HepG2 (cell line): ENCODE results near the gene ATG16L2. TPM values are rescaled to one million over a fixed set of nuclear protein-coding genes. Genes with fewer than 3 reads are reported as not detected.
A peak's percentile ranks its signal among the peaks of the same experiment; 100 is the strongest.

Experiments used
- ATAC-seq: fragments of 200-7000 bp; cut with Tn5 transposase; 3 replicates; pipeline ENCODE4 v1.9.1; 2020; ENCODE audit warnings: mild to moderate bottlenecking, moderate library complexity
- BruUV-seq: library from RNA; stranded (reverse); fragments of 400-500 nt; replicated peaks from 2 replicates; lab custom pipeline; 2021; lab: Mats Ljungman, UMichigan
- CTCF ChIA-PET: fragments of 300-600 bp; formaldehyde crosslinking; extraction: SDS; loops from one replicate; lab custom pipeline; 2021; ENCODE audit warnings: low total read pairs, inconsistent platforms, low intra/inter-chr PET ratio; lab: Yijun Ruan, JAX
- POLR2A ChIA-PET: fragments of 350-600 bp; sonication (Branson Sonifier 250); formaldehyde crosslinking; loops from one replicate; lab custom pipeline; 2020; ENCODE audit warnings: antibody characterized with exemption, inconsistent platforms; lab: Yijun Ruan, JAX
- DNase-seq: peaks from one replicate; pipeline ENCODE4 v3.0.0-alpha.2; 2015; ENCODE audit warnings: low spot score
- FAIRE-seq: peaks from 3 replicates; lab custom pipeline; 2011; peaks lifted over from hg19 to GRCh38; lab: Jason Lieb, UNC
- H2AFZ ChIP-seq: one replicate; pipeline ENCODE4 v1.6.1; 2011; ENCODE audit warnings: low read length, inconsistent platforms
- H3K27ac ChIP-seq: fragments of 300-600 bp; 3 replicates; pipeline ENCODE4 v1.8.0; 2011; ENCODE audit warnings: mixed run types, mild to moderate bottlenecking, mixed read lengths, low read length, inconsistent platforms; ENCODE audit not compliant: insufficient read depth; ENCODE audit errors: extremely low read length
- H3K27me3 ChIP-seq, 2 experiments: fragments of 200-600 bp in 1 of 2; 2 replicates in 1 of 2; 3 replicates in 1 of 2; pipeline versions ENCODE4 v1.6.0 to v1.8.0; 2011; ENCODE audit warnings: low read length in 2 of 2, mild to moderate bottlenecking in 2 of 2, moderate library complexity in 2 of 2, inconsistent platforms in 1 of 2; ENCODE audit not compliant: insufficient read depth in 2 of 2, control insufficient read depth in 1 of 2
- H3K36me3 ChIP-seq, 2 experiments: fragments of 200-600 bp in 1 of 2; replicated peaks in 1 of 2; 2 replicates in 1 of 2; 3 replicates in 1 of 2; pipeline versions ENCODE4 v1.5.1 to v1.8.0; 2011; ENCODE audit warnings: low read length in 2 of 2, inconsistent platforms in 1 of 2; ENCODE audit not compliant: insufficient read depth in 2 of 2, control insufficient read depth in 1 of 2
- H3K4me1 ChIP-seq: 2 replicates; pipeline ENCODE4 v1.5.1; 2012; ENCODE audit warnings: low read length, inconsistent platforms; ENCODE audit not compliant: insufficient read depth
- H3K4me2 ChIP-seq: 2 replicates; pipeline ENCODE4 v1.6.0; 2011; ENCODE audit warnings: low read depth, low read length, inconsistent platforms
- H3K4me3 ChIP-seq, 3 experiments: fragments of 200-600 bp in 1 of 3; sonication (generic), shearing (Covaris generic) in 1 of 3; replicated peaks in 1 of 3; 2 replicates each; pipeline ENCODE4 v1.5.1; 2011 to 2016; ENCODE audit warnings: low read length in 3 of 3, inconsistent platforms in 2 of 3, low read depth in 2 of 3, mild to moderate bottlenecking in 2 of 3, control low read depth in 1 of 3, mixed read lengths in 1 of 3; ENCODE audit not compliant: insufficient read depth in 1 of 3
- H3K79me2 ChIP-seq: one replicate; pipeline ENCODE4 v1.6.1; 2011; ENCODE audit warnings: low read length, inconsistent platforms; ENCODE audit not compliant: insufficient read depth
- H3K9ac ChIP-seq: 2 replicates; pipeline ENCODE4 v1.6.0; 2011; ENCODE audit warnings: mild to moderate bottlenecking, low read depth, low read length, inconsistent platforms; ENCODE audit not compliant: insufficient read depth
- H3K9me3 ChIP-seq: 2 replicates; pipeline ENCODE4 v1.5.1; 2012; ENCODE audit warnings: mild to moderate bottlenecking, low read length
- H4K20me1 ChIP-seq: 2 replicates; pipeline ENCODE4 v1.6.0; 2011; ENCODE audit warnings: inconsistent platforms, mild to moderate bottlenecking, low read length, moderate library complexity; ENCODE audit not compliant: insufficient read depth
- ATF2 ChIP-seq: sonication (generic); formaldehyde crosslinking; IDR thresholded peaks from 2 replicates; pipeline ENCODE4 v1.4.0; 2020; ENCODE audit warnings: missing genetic modification reagents
- ATRX ChIP-seq: sonication (generic); formaldehyde crosslinking; IDR thresholded peaks from 2 replicates; pipeline ENCODE4 v1.4.0; 2020; ENCODE audit warnings: missing genetic modification reagents, borderline replicate concordance
- DMAP1 ChIP-seq: IDR thresholded peaks from 2 replicates; pipeline ENCODE4 v1.6.1; 2016
- FOXP1 ChIP-seq, 2 experiments: fragments of 450-650 bp in 1 of 2; IDR thresholded peaks; 2 replicates each; pipeline ENCODE4 v1.6.1; 2017 to 2018; ENCODE audit warnings: antibody characterized with exemption in 1 of 2
- GMEB1 ChIP-seq: sonication (generic); formaldehyde crosslinking; IDR thresholded peaks from 2 replicates; pipeline ENCODE4 v1.5.1; 2020; ENCODE audit warnings: missing genetic modification reagents, mild to moderate bottlenecking, borderline replicate concordance
- MIXL1 ChIP-seq: IDR thresholded peaks from 2 replicates; pipeline ENCODE4 v1.6.1; 2016
- MYPOP ChIP-seq: sonication (generic); formaldehyde crosslinking; IDR thresholded peaks from 2 replicates; pipeline ENCODE4 v1.8.1; 2023; ENCODE audit warnings: mild to moderate bottlenecking, moderate library complexity, missing genetic modification reagents
- NPAS2 ChIP-seq: sonication (generic); formaldehyde crosslinking; IDR thresholded peaks from 2 replicates; pipeline ENCODE4 v1.8.0; 2022; ENCODE audit warnings: mild to moderate bottlenecking, missing genetic modification reagents, borderline replicate concordance
- PBX2 ChIP-seq: IDR thresholded peaks from 2 replicates; pipeline ENCODE4 v1.6.1; 2016; ENCODE audit warnings: control low read depth
- PHF5A ChIP-seq: IDR thresholded peaks from one replicate; pipeline ENCODE4 v1.6.1; 2018; ENCODE audit warnings: low read depth, missing genetic modification reagents; ENCODE audit not compliant: unreplicated experiment
- SMC3 ChIP-seq: IDR thresholded peaks from 2 replicates; pipeline ENCODE4 v1.6.1; 2011; ENCODE audit warnings: low read length, improper control_type of control experiment
- SSRP1 ChIP-seq: IDR thresholded peaks from 2 replicates; pipeline ENCODE4 v1.6.1; 2016; ENCODE audit warnings: control low read depth
- TCF7 ChIP-seq: sonication (generic); IDR thresholded peaks from 2 replicates; pipeline ENCODE4 v1.6.1; 2016; ENCODE audit warnings: antibody characterized with exemption, low read depth
- THYN1 ChIP-seq: sonication (generic); formaldehyde crosslinking; IDR thresholded peaks from 2 replicates; pipeline ENCODE4 v1.8.1; 2023; ENCODE audit warnings: low read depth, mild to moderate bottlenecking, moderate library complexity, missing genetic modification reagents, borderline replicate concordance
- ZBTB1 ChIP-seq: sonication (generic); formaldehyde crosslinking; IDR thresholded peaks from 2 replicates; pipeline ENCODE4 v1.4.0; 2020; ENCODE audit warnings: missing genetic modification reagents, borderline replicate concordance
- ZBTB38 ChIP-seq: sonication (generic); formaldehyde crosslinking; IDR thresholded peaks from 2 replicates; pipeline ENCODE4 v1.5.1; 2020; ENCODE audit warnings: mild to moderate bottlenecking, missing genetic modification reagents
- ZNF292 ChIP-seq: sonication (generic); formaldehyde crosslinking; IDR thresholded peaks from 2 replicates; pipeline ENCODE4 v1.8.1; 2022; ENCODE audit warnings: mild to moderate bottlenecking, low read depth, missing genetic modification reagents, borderline replicate concordance
- ZNF367 ChIP-seq: sonication (generic); formaldehyde crosslinking; IDR thresholded peaks from 2 replicates; pipeline ENCODE4 v1.4.0; 2020; ENCODE audit warnings: missing genetic modification reagents, borderline replicate concordance
- ZNF552 ChIP-seq: sonication (generic); formaldehyde crosslinking; IDR thresholded peaks from 2 replicates; pipeline ENCODE4 v1.9.0; 2022; ENCODE audit warnings: missing genetic modification reagents, mild to moderate bottlenecking, borderline replicate concordance
- WGBS: methylation state at CpG from one replicate; pipeline ENCODE4 v1.1.6; 2017; ENCODE audit warnings: low lambda C conversion rate; 5-methylcytosine and 5-hydroxymethylcytosine counted together
- in situ Hi-C: cut with HindIII; loops from 2 replicates; pipeline ENCODE4 v1.10.0; 2017; ENCODE audit warnings: low pct_unique_long_range_greater_than_20kb; ENCODE audit not compliant: extremely low pct_ligation_motif_present
- intact Hi-C: fragments of 100-400 bp; cut with micrococcal nuclease; formaldehyde crosslinking; loops from one replicate; pipeline ENCODE4 v1.10.0; 2022; ENCODE audit not compliant: unreplicated experiment
- polyA plus RNA-seq, 8 experiments: library from polyadenylated mRNA; depleted of rRNA in 3 of 8; stranded (reverse) in 7 of 8; unstranded in 1 of 8; fragments of >200 nt; fragmentation: Illumina TruSeq in 4 of 8; extraction: Trizol in 4 of 8; gene quantifications; 2 replicates each; pipeline versions ENCODE4 v1.2.1 to v1.2.3, GENCODE V29; 2011 to 2016; ENCODE audit warnings: low read depth in 4 of 8, missing spikeins in 1 of 8, mixed read lengths in 1 of 8; ENCODE audit not compliant: insufficient read depth in 1 of 8
- total RNA-seq, 5 experiments: library from RNA; depleted of rRNA; stranded (reverse); fragments of >200 nt; fragmentation: Illumina TruSeq; extraction: Trizol; gene quantifications; 2 replicates each; pipeline ENCODE4 v1.2.3, GENCODE V29; 2016; ENCODE audit warnings: low read depth in 1 of 5

The ATG16L2 gene
- total and polyA plus RNA-seq, 2 of the 13 experiments (the other 11 are each of a cell fraction or from before 2014, with no cell fraction given): 6.2 to 14.8 TPM

GRCh38 chr11:72766152-72766902 lies 47.9 kb upstream of the ATG16L2 start:
- FAIRE-seq: peak; percentile 97
- Histone ChIP-seq H3K9ac (peak overlapping the region; percentile 64), H4K20me1 (peaks cover 3% of the 10 kb centered on the region; the same call in 1 of the 2 replicates), H3K27ac (peak overlapping the region; percentile 88), H3K9me3 (no peaks in the 10 kb centered on the region), H3K27me3 (no peaks in the 10 kb centered on the region), H3K36me3 (peaks cover 12 to 29% of the 10 kb centered on the region in 2 experiments; a peak in 4 of 5 replicates), H3K4me1 (peaks cover 56% of the 10 kb centered on the region), H3K4me3 (peak overlapping the region; percentile 29 to 63 (median 31); a peak in 5 of 6 replicates), H3K4me2 (peak overlapping the region; percentile 92), H3K79me2 (peaks cover 56% of the 10 kb centered on the region), H2AFZ (no peak overlapping the region)
- 3% methylated on average over 9 of the region's 12 CpGs for WGBS
- ATAC-seq: peak; percentile 95
- ChIA-PET CTCF (interaction anchor here (1.0 kb wide), 1 partner anchor 27 kb away, joined by 7 read pairs; the partner anchor contains the start of gene STARD10), POLR2A (interaction anchor here (1.1 to 4.4 kb wide), 7 partner anchors 11 to 28 kb away, joined by 3 to 52 read pairs (median 16); partner anchors contain the start of gene STARD10)
- no TSS peak for BruUV-seq
- DNase-seq: peak; percentile 85
- in situ Hi-C loops (no loop called here), intact Hi-C loops (loop anchor here (1.0 to 2.0 kb wide), 4 partner anchors 14 to 41 kb away; partner anchors contain the start of gene ARAP1)
- TF ChIP-seq ATF2 (peak; percentile 72; the same call in 1 of the 2 replicates), SSRP1 (CRISPR knock-in tag) (no peak), SMC3 (peak; percentile 61), ZBTB1 (CRISPR knock-in tag) (no peak), DMAP1 (CRISPR knock-in tag) (peak; percentile 72; the same call in 1 of the 2 replicates), PHF5A (peak; percentile 65), ATRX (CRISPR knock-in tag) (no peak), TCF7 (no peak), ZBTB38 (CRISPR knock-in tag) (peak; percentile 76; the same call in 1 of the 2 replicates), ZNF552 (no peak), MIXL1 (peak; percentile 33; the same call in 1 of the 2 replicates), THYN1 (CRISPR knock-in tag) (no peak), GMEB1 (CRISPR knock-in tag) (no peak), NPAS2 (CRISPR knock-in tag) (no peak), MYPOP (no peak; the same call in 1 of the 2 replicates), FOXP1 (IDR thresholded peaks at IDR 0.05) (no peak), FOXP1 (CRISPR knock-in tag; IDR thresholded peaks at IDR 0.05) (peak; percentile 44; the same call in 1 of the 2 replicates), ZNF292 (CRISPR knock-in tag) (peak; percentile 86; the same call in 1 of the 2 replicates), ZNF367 (CRISPR knock-in tag) (no peak), PBX2 (no peak)
